WTC11 (cell line): Measurements from ENCODE around the gene RNF115. TPM values are rescaled to one million over a fixed set of nuclear protein-coding genes. Genes with fewer than 3 reads are reported as not detected.

Source experiments
- ATAC-seq: fragments of 200-7000 bp; cut with Tn5 transposase; 2 replicates; pipeline ENCODE4 v1.10.0; 2021; ENCODE audit warnings: mild to moderate bottlenecking, moderate library complexity
- CTCF ChIA-PET: fragments of 300-600 bp; sonication (Branson Sonifier 250); formaldehyde crosslinking; loops from one replicate; lab custom pipeline; 2021; ENCODE audit warnings: antibody characterized with exemption; lab: Charles Lee
- POLR2A ChIA-PET: fragments of 350-600 bp; sonication (Branson Sonifier 250); formaldehyde crosslinking; loops from one replicate; lab custom pipeline; 2021; ENCODE audit warnings: antibody characterized with exemption; lab: Charles Lee
- DNase-seq: peaks from one replicate; pipeline ENCODE4 v3.0.0; 2021; ENCODE audit warnings: low spot score
- H3K27ac Mint-ChIP-seq: 2 replicates; pipeline ENCODE4 v1.8.0; 2021; ENCODE audit warnings: mixed read lengths
- H3K27me3 Mint-ChIP-seq: 2 replicates; pipeline ENCODE4 v1.8.0; 2021; ENCODE audit warnings: low read depth, mild to moderate bottlenecking, moderate library complexity, mixed read lengths
- H3K36me3 Mint-ChIP-seq: 2 replicates; pipeline ENCODE4 v1.8.0; 2021; ENCODE audit warnings: mixed read lengths
- H3K4me1 Mint-ChIP-seq: 2 replicates; pipeline ENCODE4 v1.8.0; 2022; ENCODE audit warnings: mixed read lengths
- H3K4me3 Mint-ChIP-seq: 2 replicates; pipeline ENCODE4 v1.8.0; 2021; ENCODE audit warnings: mild to moderate bottlenecking, moderate library complexity, mixed read lengths
- H3K9me3 Mint-ChIP-seq: 2 replicates; pipeline ENCODE4 v1.8.0; 2021; ENCODE audit warnings: mixed read lengths
- AFF4 ChIP-seq: sonication (generic); formaldehyde crosslinking; IDR thresholded peaks from 2 replicates; pipeline ENCODE4 v1.8.1; 2023; ENCODE audit warnings: mild to moderate bottlenecking, missing genetic modification reagents, borderline replicate concordance
- ATF3 ChIP-seq: sonication (generic); formaldehyde crosslinking; conservative IDR thresholded peaks from 2 replicates; pipeline ENCODE4 v1.8.1; 2022; ENCODE audit warnings: mild to moderate bottlenecking, missing genetic modification reagents
- CTCF ChIP-seq: fragments of 200-600 bp; IDR thresholded peaks from 2 replicates; pipeline ENCODE4 v1.8.0; 2022; ENCODE audit warnings: antibody characterized with exemption
- GTF2I ChIP-seq: fragments of 250-450 bp; sonication (Bioruptor Pico); conservative IDR thresholded peaks from 2 replicates; pipeline ENCODE4 v1.4.0; 2021; ENCODE audit warnings: mild to moderate bottlenecking
- HMGA2 ChIP-seq: fragments of 250-450 bp; sonication (Bioruptor Pico); IDR thresholded peaks from 2 replicates; pipeline ENCODE4 v1.4.0; 2021; ENCODE audit warnings: mild to moderate bottlenecking, moderate library complexity
- HMGXB4 ChIP-seq: sonication (generic); formaldehyde crosslinking; IDR thresholded peaks from 2 replicates; pipeline ENCODE4 v1.8.1; 2023; ENCODE audit warnings: mild to moderate bottlenecking, moderate library complexity, missing genetic modification reagents
- MYBL2 ChIP-seq: sonication (generic); formaldehyde crosslinking; IDR thresholded peaks from 2 replicates; pipeline ENCODE4 v1.8.1; 2023; ENCODE audit warnings: mild to moderate bottlenecking, moderate library complexity, missing genetic modification reagents
- NFATC4 ChIP-seq: fragments of 250-450 bp; sonication (Bioruptor Pico); IDR thresholded peaks from 2 replicates; pipeline ENCODE4 v1.9.0; 2021; ENCODE audit warnings: mild to moderate bottlenecking
- NFE2L1 ChIP-seq: sonication (generic); formaldehyde crosslinking; IDR thresholded peaks from 2 replicates; pipeline ENCODE4 v1.8.1; 2023; ENCODE audit warnings: missing genetic modification reagents
- SP1 ChIP-seq: sonication (generic); formaldehyde crosslinking; conservative IDR thresholded peaks from 2 replicates; pipeline ENCODE4 v1.8.1; 2022; ENCODE audit warnings: missing genetic modification reagents
- ZNF138 ChIP-seq: sonication (generic); formaldehyde crosslinking; conservative IDR thresholded peaks from 2 replicates; pipeline ENCODE4 v1.8.1; 2022; ENCODE audit warnings: mild to moderate bottlenecking, moderate library complexity, missing genetic modification reagents
- ZNF317 ChIP-seq: sonication (generic); formaldehyde crosslinking; IDR thresholded peaks from 2 replicates; pipeline ENCODE4 v1.8.1; 2023; ENCODE audit warnings: low read depth, mild to moderate bottlenecking, moderate library complexity, missing genetic modification reagents, borderline replicate concordance
- ZNF425 ChIP-seq: fragments of 250-450 bp; sonication (Bioruptor Pico); conservative IDR thresholded peaks from 2 replicates; pipeline ENCODE4 v1.9.0; 2021; ENCODE audit warnings: mild to moderate bottlenecking
- total RNA-seq: library from RNA; stranded (reverse); gene quantifications from 3 replicates; pipeline ENCODE4 v1.2.3, GENCODE V29; 2021

Gene RNF115
- total RNA-seq, 1 experiment from 2014 or later = 8.1 TPM

GRCh38 chr1:145845514-145846161 lies 21.7 kb upstream of the RNF115 start, which contains the start of gene NUDT17 (continued):
- peak; percentile 98 for TF ChIP-seq HMGXB4 (CRISPR knock-in tag)
- TF ChIP-seq ZNF317 (CRISPR knock-in tag) = 0 out of 2 replicates have a peak, but pooled peaks have one; percentile 8
- TF ChIP-seq AFF4 (CRISPR knock-in tag) = no peak
- 0 out of 2 replicates have a peak, but pooled peaks have one; percentile 60 for TF ChIP-seq NFATC4
- no peak for TF ChIP-seq MYBL2 (CRISPR knock-in tag)
- TF ChIP-seq CTCF = peak; percentile 82
- TF ChIP-seq, all 79 proteins: peak for 13

GRCh38 chr1:145845144-145845513 lies 21.2 kb upstream of the RNF115 start:
- DNase-seq = no peak
- TF ChIP-seq ZNF425 (CRISPR knock-in tag) (0 out of 2 replicates have a peak, but pooled peaks have one; percentile 36), HMGA2 (no peak), ATF3 (CRISPR knock-in tag) (no peak), AFF4 (CRISPR knock-in tag) (no peak), SP1 (CRISPR knock-in tag) (no peak; the same call in 1 of the 2 replicates), ZNF138 (CRISPR knock-in tag) (no peak), NFE2L1 (CRISPR knock-in tag) (0 out of 2 replicates have a peak, but pooled peaks have one; percentile 22), ZNF317 (CRISPR knock-in tag) (no peak), GTF2I (CRISPR knock-in tag) (no peak)
- TF ChIP-seq, all 79 proteins: peak for 2
- ChIA-PET POLR2A (interaction anchor here (0.6 to 3.4 kb wide), 8 partner anchors 10 to 145 kb away, joined by 3 to 48 read pairs (median 5); partner anchors contain the start of genes PIAS3, POLR3C, RBM8A and RNF115), CTCF (interaction anchor here (0.6 to 9.0 kb wide), 51 partner anchors 10 to 207 kb away, joined by 3 to 254 read pairs (median 5); partner anchors contain the start of genes ANKRD34A, ANKRD35, HJV and ITGA10)
- H3K4me3 Mint-ChIP-seq = no peak overlapping the region
- H3K9me3 Mint-ChIP-seq = no peaks in the 10 kb centered on the region
- H3K4me1 Mint-ChIP-seq = peaks cover 3% of the 10 kb centered on the region; the same call in 1 of the 2 replicates
- ATAC-seq = peak; percentile 20
- no peaks in the 10 kb centered on the region for H3K27me3 Mint-ChIP-seq
- no peak overlapping the region for H3K27ac Mint-ChIP-seq
- H3K36me3 Mint-ChIP-seq = peaks cover 31% of the 10 kb centered on the region
